GM18519 (cell line): Measurements from ENCODE around the gene ZNF777.
"Not testable (repeated sequence)": the region's sequence is repeated elsewhere in the genome, so short reads cannot be mapped to it uniquely, and the experiment has no call there.

ENCODE experiments used
- ATAC-seq: cut with Tn5 transposase; IDR thresholded peaks from one replicate; pipeline ENCODE4 v1.9.1; 2021; ENCODE audit warnings: mild to moderate bottlenecking, moderate library complexity; ENCODE audit not compliant: unreplicated experiment, low FRiP score

The ZNF777 gene

GRCh38 chr7:149455175-149455950 lies 5.5 kb downstream of the ZNF777 start:
- ATAC-seq, result no peak

DNA sequence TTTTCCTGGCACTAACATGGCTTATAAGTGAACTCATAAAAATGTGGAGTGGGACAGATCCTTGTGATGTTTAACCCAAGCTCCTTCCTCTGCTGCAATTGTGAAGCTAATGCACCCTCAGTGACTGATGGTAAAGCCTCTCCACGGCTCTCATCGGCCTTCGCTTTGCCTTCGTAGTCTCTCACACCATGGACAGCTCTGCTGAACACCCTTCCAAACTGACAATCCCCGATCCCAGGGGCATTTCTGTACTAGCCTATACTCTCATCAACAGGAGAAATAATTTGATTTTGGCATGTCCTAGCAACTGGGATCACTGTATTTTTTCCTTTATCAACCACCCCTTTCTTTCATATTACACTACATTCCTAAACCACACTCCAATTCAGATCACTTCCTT lies 6.1 kb downstream of the ZNF777 start:
- ATAC-seq, result no peak

DNA sequence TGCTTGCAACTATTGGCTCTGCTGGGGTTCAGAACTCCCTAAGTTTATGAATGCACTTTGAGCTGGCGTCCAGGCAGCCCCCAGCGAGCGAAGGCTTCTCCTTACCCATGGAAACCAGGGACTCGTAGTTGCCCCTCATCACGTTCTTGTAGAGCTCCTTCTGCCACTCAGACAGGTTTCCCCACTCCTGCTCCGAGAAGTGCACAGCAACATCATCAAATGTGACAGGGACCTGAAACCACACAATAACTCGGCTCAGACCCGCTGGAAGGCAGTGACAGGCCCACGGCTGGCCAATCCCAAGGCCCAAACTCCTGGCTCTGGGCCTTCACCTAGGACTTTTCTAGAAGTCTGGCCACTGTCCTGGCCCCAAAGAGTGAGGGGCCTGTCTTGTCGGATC lies 6.9 kb downstream of the ZNF777 start:
- ATAC-seq, result no peak

GRCh38 chr7:149450821-149451220 lies 10.0 kb downstream of the ZNF777 start:
- no peak for ATAC-seq

- no peak for ATAC-seq
These were observed 11.0 kb downstream of the ZNF777 start for GRCh38 chr7:149449897-149450296.

GRCh38 chr7:149448961-149449360 lies 11.9 kb downstream of the ZNF777 start:
- no peak for ATAC-seq

DNA sequence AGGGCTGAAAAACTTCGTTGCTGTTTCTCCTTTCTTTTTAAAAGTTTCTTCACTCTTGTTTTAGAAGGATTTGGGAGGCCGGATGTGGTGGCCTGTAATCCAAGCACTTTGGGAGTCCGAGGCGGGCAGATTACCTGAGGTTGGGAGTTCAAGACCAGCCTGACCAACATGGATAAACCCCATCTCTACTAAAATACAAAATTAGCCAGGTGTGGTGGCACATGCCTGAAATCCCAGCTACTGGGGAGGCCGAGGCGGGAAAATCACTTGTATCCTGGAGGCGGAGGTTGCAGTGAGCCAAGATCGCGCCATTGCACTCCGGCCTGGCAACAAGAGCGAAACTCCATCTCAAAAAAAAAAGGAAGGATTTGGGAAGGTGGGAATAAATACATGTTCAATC lies 14.8 kb downstream of the ZNF777 start:
- ATAC-seq, result not testable (repeated sequence)

GRCh38 chr7:149444287-149444686 lies 16.6 kb downstream of the ZNF777 start:
- no peak for ATAC-seq

GRCh38 chr7:149443523-149443922 lies 17.3 kb downstream of the ZNF777 start:
- ATAC-seq, result no peak

GRCh38 chr7:149442924-149443323 lies 17.9 kb downstream of the ZNF777 start:
- no peak for ATAC-seq

DNA sequence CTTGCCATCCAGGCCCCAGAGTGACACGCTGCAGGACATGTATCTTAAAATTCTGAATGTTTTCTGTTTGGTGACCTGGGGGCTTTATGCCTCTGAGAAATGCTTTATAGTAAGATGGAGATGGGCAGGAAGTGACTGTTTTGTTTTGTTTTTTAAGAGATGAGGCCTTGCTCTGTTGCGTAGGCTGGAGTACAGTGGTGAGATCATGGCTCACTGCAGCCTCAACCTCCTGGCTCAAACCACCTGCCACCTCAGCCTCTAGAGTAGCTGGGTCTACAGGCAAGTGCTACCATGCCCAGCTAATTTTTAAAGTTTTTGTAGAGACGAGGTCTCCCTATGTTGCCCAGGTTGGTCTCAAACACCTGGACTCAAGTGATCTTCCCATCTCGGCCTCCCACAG lies 20.6 kb downstream of the ZNF777 start:
- no peak for ATAC-seq

- no peak for ATAC-seq
These were observed 24.5 kb downstream of the ZNF777 start for GRCh38 chr7:149436358-149436757.

- ATAC-seq, result no peak
These were observed 27.7 kb downstream of the ZNF777 start for GRCh38 chr7:149433124-149433523.

DNA sequence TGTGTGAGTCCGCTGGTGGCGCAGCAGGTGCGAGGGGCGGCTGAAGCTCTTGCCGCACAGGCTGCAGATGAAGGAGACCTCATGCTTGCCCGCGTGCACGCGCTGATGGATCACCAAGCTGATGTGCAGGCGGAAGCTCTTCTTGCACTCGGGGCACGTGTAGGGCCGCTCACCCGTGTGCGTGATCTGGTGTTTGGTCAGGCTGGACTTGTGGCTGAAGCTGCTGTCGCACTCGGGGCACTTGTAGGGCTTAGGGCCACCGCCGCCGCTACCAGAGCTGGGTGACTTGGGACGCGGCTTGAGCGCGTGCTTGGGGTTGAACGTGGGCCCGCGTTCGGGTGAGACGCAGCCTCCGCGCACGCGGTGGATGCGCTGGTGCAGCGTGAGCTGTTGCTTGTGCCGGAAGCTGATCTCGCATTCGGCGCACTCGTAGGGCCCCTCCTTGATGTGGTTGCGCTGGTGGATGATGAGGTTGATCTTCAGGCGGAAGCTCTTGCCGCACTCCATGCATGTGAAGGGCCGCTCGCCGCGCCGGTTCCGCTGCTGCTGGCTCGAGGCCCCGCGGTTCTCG lies 28.7 kb downstream of the ZNF777 start:
- no peak for ATAC-seq

GRCh38 chr7:149431486-149432120 lies 29.3 kb downstream of the ZNF777 start:
- no peak for ATAC-seq

DNA sequence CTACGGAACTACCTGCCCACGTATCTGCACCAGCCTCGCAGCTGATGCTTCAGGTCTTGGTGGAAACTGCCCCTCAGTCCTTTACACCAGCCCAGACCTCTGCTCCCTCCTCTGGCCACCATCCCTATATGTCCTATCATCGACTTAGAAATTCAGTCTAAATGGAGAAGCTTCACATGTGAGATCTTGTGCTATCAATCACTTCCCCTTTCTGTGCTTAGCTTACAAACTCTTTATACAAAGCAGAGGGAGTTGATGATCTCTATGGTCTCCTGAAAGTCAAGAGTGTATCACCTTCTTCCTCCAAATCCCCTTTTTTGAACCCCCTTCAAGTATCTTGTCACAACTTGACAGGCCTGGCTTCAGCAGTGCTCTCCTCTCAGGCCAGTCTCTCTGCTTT lies 30.7 kb downstream of the ZNF777 start:
- no peak for ATAC-seq

- ATAC-seq, result no peak
These were observed 33.0 kb downstream of the ZNF777 start for GRCh38 chr7:149427893-149428292.

- ATAC-seq, result no peak
These were observed 33.7 kb downstream of the ZNF777 start for GRCh38 chr7:149427096-149427680.

DNA sequence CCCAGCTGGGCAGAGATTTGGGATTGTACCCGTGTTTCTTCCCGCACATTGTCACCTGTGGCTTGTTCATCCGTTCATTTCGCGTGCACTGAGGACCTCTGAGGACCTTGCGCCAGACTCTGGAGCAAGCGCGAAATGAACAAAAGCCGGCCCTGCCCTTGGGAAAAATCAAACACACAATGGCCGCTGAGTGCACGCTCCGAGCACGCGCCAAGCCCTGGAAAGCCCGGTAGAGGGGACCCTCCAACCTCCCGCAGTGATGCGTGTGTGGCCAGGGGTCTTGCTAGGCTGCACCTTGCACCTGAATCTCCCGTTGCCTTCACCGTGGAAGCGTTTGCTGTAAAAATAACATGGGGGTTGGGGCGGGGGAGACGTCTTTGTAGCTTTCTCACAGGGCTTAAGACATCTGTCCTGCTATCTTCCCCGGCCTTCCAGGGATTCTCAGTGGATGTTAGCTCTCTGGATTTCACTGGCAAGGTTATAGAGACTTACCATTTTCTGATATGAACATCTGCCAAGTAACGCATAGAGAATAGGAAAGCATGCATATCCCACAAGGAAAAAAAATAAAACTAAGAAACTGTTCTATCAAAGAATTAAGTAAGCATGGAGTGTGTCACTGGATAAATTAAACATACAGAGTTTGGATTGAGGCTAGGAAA lies 37.3 kb downstream of the ZNF777 start:
- no peak for ATAC-seq

DNA sequence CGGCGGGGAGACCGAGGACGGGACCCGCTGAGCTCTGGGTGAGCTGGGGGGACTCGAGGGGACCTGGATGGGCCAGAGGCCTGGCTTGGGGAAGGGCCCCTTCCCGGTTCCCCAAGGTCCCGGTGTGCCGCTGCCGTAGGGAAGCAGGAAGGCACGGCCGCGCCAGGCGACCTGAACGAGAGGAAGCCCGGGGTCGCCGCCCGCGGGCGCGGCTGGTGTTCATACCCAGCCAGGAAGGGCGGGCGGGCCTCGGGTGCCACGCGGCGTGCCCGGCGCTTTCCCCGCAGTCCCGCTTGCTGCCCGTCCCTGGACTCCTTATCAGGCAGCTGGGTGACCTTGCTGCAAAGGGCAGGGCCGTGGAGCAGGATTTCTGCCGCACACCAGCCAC lies 38.0 kb downstream of the ZNF777 start:
- ATAC-seq, result no peak
